Subcutaneous adipose tissue (tissue), 4 donors: ENCODE data around the gene CBLL2. TPM values are rescaled to one million over a fixed set of nuclear protein-coding genes. Genes with fewer than 3 reads are reported as not detected.

ENCODE experiments used
- CTCF ChIP-seq: fragments of 450-650 bp; IDR thresholded peaks from one replicate; pipeline ENCODE4 v1.5.1; 2016; ENCODE audit warnings: low read depth, mild to moderate bottlenecking, control low read depth, antibody characterized with exemption, moderate library complexity
- total RNA-seq, 4 donors: library from RNA; depleted of rRNA; stranded (reverse); fragments of >200 nt; gene quantifications; one replicate each; pipeline ENCODE4 v1.1.0, GENCODE V29; 2016

CBLL2 gene
- not detected for total RNA-seq

DNA sequence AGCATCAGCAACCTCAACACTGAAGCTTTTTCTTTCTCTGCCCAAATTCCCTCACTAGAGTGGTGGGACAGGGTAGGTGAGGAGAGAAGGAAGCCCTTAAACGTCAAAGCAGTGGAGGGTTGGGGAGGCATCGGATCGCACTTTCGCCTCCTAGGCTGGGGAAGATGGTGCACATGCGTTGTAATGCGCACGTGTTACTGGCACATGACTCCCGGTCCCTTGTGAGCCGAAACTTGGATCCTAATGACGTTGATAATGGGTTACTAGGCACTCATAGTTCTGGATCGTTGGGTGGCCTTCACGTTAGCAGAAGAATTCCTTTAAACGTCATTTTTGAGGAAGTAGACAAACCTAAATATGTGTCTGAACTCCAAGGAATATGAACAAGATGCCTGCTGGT lies at the start of gene CBLL2:
Gene CBLL2 (plus strand): TSS at position 301 of the 400 bp plus-strand sequence. CDS start 79 bp downstream, at position 380.
- no peak for TF ChIP-seq CTCF

DNA sequence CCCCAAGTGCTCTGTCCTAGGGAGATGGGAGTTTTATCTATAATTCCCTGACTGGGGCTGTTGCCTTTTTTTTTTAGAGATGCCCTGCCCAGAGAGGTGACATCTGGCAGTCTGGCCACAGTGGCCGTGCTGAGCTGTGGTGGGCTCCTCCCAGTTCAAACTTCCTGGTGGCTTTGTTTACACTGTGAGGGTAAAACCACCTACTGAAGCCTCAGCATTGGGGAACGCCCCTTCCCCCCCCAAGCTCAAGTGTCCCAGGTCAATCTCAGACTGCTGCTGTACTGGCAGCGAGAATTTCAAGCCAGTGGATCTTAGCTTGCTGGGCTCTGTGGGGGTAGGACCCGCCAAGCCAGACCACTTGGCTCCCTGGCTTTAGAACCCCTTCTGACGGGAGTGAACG lies 38.3 kb upstream of the CBLL2 start:
- no peak for TF ChIP-seq CTCF

GRCh38 chrX:22237479-22237878 lies 35.2 kb upstream of the CBLL2 start:
- TF ChIP-seq CTCF = no peak

- no peak for TF ChIP-seq CTCF
Measured at GRCh38 chrX:22246620-22247019, 26.1 kb upstream of the CBLL2 start.

- TF ChIP-seq CTCF = no peak
Measured at GRCh38 chrX:22247169-22247568, 25.5 kb upstream of the CBLL2 start.

- TF ChIP-seq CTCF = no peak
Measured at GRCh38 chrX:22248401-22248800, 24.3 kb upstream of the CBLL2 start.

GRCh38 chrX:22249371-22249770 lies 23.3 kb upstream of the CBLL2 start:
- no peak for TF ChIP-seq CTCF
